ENCODE measurements around the gene PRKX.
"Not testable (repeated sequence)": the region's sequence is repeated elsewhere in the genome, so short reads cannot be mapped to it uniquely, and the experiment has no call there.

Gene PRKX

GRCh38 chrX:3563451-3563850, 150.0 kb downstream of the PRKX start:
- DNase-seq = no peak

GRCh38 chrX:3560010-3560409, 153.4 kb downstream of the PRKX start:
- not testable (repeated sequence) for DNase-seq
